Activated B cell treated with CpG ODN at 0.5 μM for 24 hours (primary cell): ENCODE results near the gene NUP205. TPM values are rescaled to one million over a fixed set of nuclear protein-coding genes. Genes with fewer than 3 reads are reported as not detected.

Source experiments
- ATAC-seq: fragments of 200-7000 bp; cut with Tn5 transposase; one replicate; pipeline ENCODE4 v1.10.0; 2021; ENCODE audit warnings: low read depth, mild to moderate bottlenecking, moderate library complexity
- CTCF ChIA-PET: fragments of 350-600 bp; sonication (Branson Sonifier 250); formaldehyde crosslinking; loops from one replicate; lab custom pipeline; 2021; ENCODE audit warnings: antibody characterized with exemption; lab: Charles Lee
- POLR2A ChIA-PET: fragments of 350-600 bp; sonication (Branson Sonifier 250); formaldehyde crosslinking; loops from one replicate; lab custom pipeline; 2021; ENCODE audit warnings: antibody characterized with exemption; lab: Charles Lee
- DNase-seq: peaks from one replicate; pipeline ENCODE4 v3.0.0; 2022
- H3K27ac Mint-ChIP-seq: one replicate; pipeline ENCODE4 v1.8.0; 2020; ENCODE audit warnings: mixed read lengths
- H3K27me3 Mint-ChIP-seq: one replicate; pipeline ENCODE4 v1.8.0; 2021; ENCODE audit warnings: mixed read lengths
- H3K36me3 Mint-ChIP-seq: one replicate; pipeline ENCODE4 v1.8.0; 2021; ENCODE audit warnings: low read depth, mixed read lengths
- H3K4me1 Mint-ChIP-seq: one replicate; pipeline ENCODE4 v1.8.0; 2021; ENCODE audit warnings: mixed read lengths
- H3K4me3 Mint-ChIP-seq: one replicate; pipeline ENCODE4 v1.8.0; 2020; ENCODE audit warnings: mild to moderate bottlenecking, mixed read lengths
- H3K9me3 Mint-ChIP-seq: one replicate; pipeline ENCODE4 v1.8.0; 2020; ENCODE audit warnings: mixed read lengths
- CTCF ChIP-seq: fragments of 200-600 bp; IDR thresholded peaks from one replicate; pipeline ENCODE4 v1.8.0; 2022; ENCODE audit warnings: antibody characterized with exemption, mild to moderate bottlenecking
- intact Hi-C: fragments of 100-400 bp; cut with micrococcal nuclease; formaldehyde crosslinking; loops from one replicate; pipeline ENCODE4 v1.15.1; 2024
- total RNA-seq: library from RNA; stranded (reverse); gene quantifications from 2 replicates; pipeline ENCODE4 v1.2.3, GENCODE V29; 2022

The NUP205 gene
- 75.1 and 84.1 TPM in 2 replicates for total RNA-seq

GRCh38 chr7:135557455-135558336, at the start of gene NUP205:
TSS of gene NUP205 (plus strand) at chr7:135557917. CDS start at chr7:135557945, 28 bp downstream.
- no peaks in the 10 kb centered on the region for H3K9me3 Mint-ChIP-seq
- H3K36me3 Mint-ChIP-seq: peaks cover 7% of the 10 kb centered on the region
- DNase-seq (peak; percentile 85), ATAC-seq (peak; percentile 92)
- H3K4me3 Mint-ChIP-seq: peak within 1 kb of the TSS; percentile 58
- TF ChIP-seq CTCF: peak; percentile 8
- intact Hi-C loops: loop anchor here (1.0 to 5.0 kb wide), 13 partner anchors 17 to 1430 kb away; partner anchors contain the start of genes AGBL3, AKR1B1, BPGM and CNOT4
- H3K4me1 Mint-ChIP-seq: peaks cover 13% of the 10 kb centered on the region
- H3K27ac Mint-ChIP-seq: no peak within 1 kb of the TSS
- ChIA-PET CTCF (interaction anchor here (1.5 to 2.0 kb wide), 2 partner anchors 277 to 283 kb away, joined by 3 to 7 read pairs; no protein-coding TSS in a partner anchor), POLR2A (interaction anchor here (0.5 to 1.2 kb wide), 3 partner anchors 48 to 397 kb away, joined by 3 to 4 read pairs (median 4); partner anchors contain the start of gene CNOT4)
- no peaks in the 10 kb centered on the region for H3K27me3 Mint-ChIP-seq

- intact Hi-C loops: loop anchor here (5.0 kb wide), 1 partner anchor 97 kb away; no protein-coding TSS in a partner anchor
- ChIA-PET CTCF (no interaction called here), POLR2A (interaction anchor here (0.5 to 1.6 kb wide), 6 partner anchors 9 to 860 kb away, joined by 3 to 7 read pairs (median 4); partner anchors contain the start of genes NUP205 and TMEM140)
- H3K4me1 Mint-ChIP-seq: peaks cover 11% of the 10 kb centered on the region
- H3K36me3 Mint-ChIP-seq: peaks cover 4% of the 10 kb centered on the region
- no peaks in the 10 kb centered on the region for H3K9me3 Mint-ChIP-seq
- ATAC-seq (no peak), DNase-seq (peak; percentile 24)
- no peak overlapping the region for H3K4me3 Mint-ChIP-seq
- H3K27ac Mint-ChIP-seq: no peak overlapping the region
- H3K27me3 Mint-ChIP-seq: no peaks in the 10 kb centered on the region
- TF ChIP-seq CTCF: no peak
Measured at GRCh38 chr7:135508883-135509588, 48.7 kb upstream of the NUP205 start.

- no peak for DNase-seq
- intact Hi-C loops: loop anchor here (5.0 kb wide), 1 partner anchor 97 kb away; no protein-coding TSS in a partner anchor
- Mint-ChIP-seq H3K9me3 (no peaks in the 10 kb centered on the region), H3K4me1 (peaks cover 10% of the 10 kb centered on the region), H3K36me3 (peaks cover 4% of the 10 kb centered on the region), H3K4me3 (no peak overlapping the region), H3K27ac (no peak overlapping the region), H3K27me3 (no peaks in the 10 kb centered on the region)
- ChIA-PET POLR2A (interaction anchor here (0.5 to 1.6 kb wide), 6 partner anchors 10 to 860 kb away, joined by 3 to 7 read pairs (median 3); partner anchors contain the start of genes NUP205 and TMEM140), CTCF (no interaction called here)
- TF ChIP-seq CTCF: no peak
- no peak for ATAC-seq
Measured at GRCh38 chr7:135509589-135509838, 48.2 kb upstream of the NUP205 start.

GRCh38 chr7:135509839-135510591, 47.7 kb upstream of the NUP205 start, which contains the start of gene CNOT4:
TSS of gene CNOT4 (minus strand) at chr7:135510102. CDS start at chr7:135438331, 71,771 bp downstream.
- intact Hi-C loops: loop anchor here (1.0 to 5.0 kb wide), 10 partner anchors 47 to 1193 kb away; partner anchors contain the start of genes AGBL3, AKR1B1, BPGM and MTPN
- no peaks in the 10 kb centered on the region for H3K9me3 Mint-ChIP-seq
- DNase-seq (peak; percentile 87), ATAC-seq (peak; percentile 96)
- TF ChIP-seq CTCF: no peak
- H3K4me3 Mint-ChIP-seq: no peak within 1 kb of the TSS
- H3K27me3 Mint-ChIP-seq: no peaks in the 10 kb centered on the region
- POLR2A ChIA-PET: interaction anchor here (0.5 to 1.4 kb wide), 4 partner anchors 10 to 97 kb away, joined by 3 to 7 read pairs (median 4); partner anchors contain the start of gene NUP205
- CTCF ChIA-PET: interaction anchor here (1.0 kb wide), 1 partner anchor 135 kb away, joined by 6 read pairs; no protein-coding TSS in a partner anchor
- peaks cover 10% of the 10 kb centered on the region for H3K4me1 Mint-ChIP-seq
- H3K36me3 Mint-ChIP-seq: peaks cover under 1% of the 10 kb centered on the region
- H3K27ac Mint-ChIP-seq: no peak within 1 kb of the TSS
